H1 (cell line): ENCODE data around the gene HIC1. TPM values are rescaled to one million over a fixed set of nuclear protein-coding genes. Genes with fewer than 3 reads are reported as not detected.

ENCODE experiments used
- CTCF ChIA-PET: fragments of 300-600 bp; sonication (Branson Sonifier 250); formaldehyde crosslinking; loops from one replicate; lab custom pipeline; 2021; ENCODE audit not compliant: partially characterized antibody; lab: Charles Lee
- POLR2A ChIA-PET: fragments of 300-600 bp; sonication (Branson Sonifier 250); formaldehyde crosslinking; loops from one replicate; lab custom pipeline; 2021; ENCODE audit warnings: inconsistent platforms; ENCODE audit not compliant: partially characterized antibody; lab: Charles Lee
- DNase-seq, 2 experiments: peaks; one replicate each; pipeline versions ENCODE4 v3.0.0 to v3.0.0-alpha.2; 2010 to 2022; ENCODE audit warnings: low spot score in 2 of 2, low read depth in 1 of 2, mixed read lengths in 1 of 2
- FAIRE-seq: peaks from 2 replicates; lab custom pipeline; 2011; peaks lifted over from hg19 to GRCh38; lab: Jason Lieb, UNC
- H2AFZ ChIP-seq: 2 replicates; pipeline ENCODE4 v1.8.1; 2012; ENCODE audit warnings: low read length, inconsistent platforms
- H2AK5ac ChIP-seq: 2 replicates; pipeline ENCODE4 v1.6.1; 2013; ENCODE audit warnings: low read depth, low read length
- H2BK120ac ChIP-seq: replicated peaks from 2 replicates; pipeline ENCODE3; 2013; ENCODE audit warnings: low read depth, low read length, inconsistent platforms
- H2BK12ac ChIP-seq: 2 replicates; pipeline ENCODE4 v1.6.1; 2013; ENCODE audit warnings: low read depth, low read length
- H2BK15ac ChIP-seq: 2 replicates; pipeline ENCODE4 v1.6.1; 2013; ENCODE audit warnings: low read length
- H2BK20ac ChIP-seq: 2 replicates; pipeline ENCODE4 v1.6.1; 2013; ENCODE audit warnings: low read length
- H2BK5ac ChIP-seq: 2 replicates; pipeline ENCODE4 v1.6.1; 2013; ENCODE audit warnings: low read depth, low read length
- H3K14ac ChIP-seq: 2 replicates; pipeline ENCODE4 v1.6.1; 2013; ENCODE audit warnings: inconsistent platforms; ENCODE audit not compliant: insufficient read length
- H3K18ac ChIP-seq: 2 replicates; pipeline ENCODE4 v1.6.1; 2013; ENCODE audit warnings: low read length; ENCODE audit errors: extremely low read depth
- H3K23ac ChIP-seq: 2 replicates; pipeline ENCODE4 v1.6.1; 2013; ENCODE audit warnings: inconsistent platforms; ENCODE audit not compliant: insufficient read length
- H3K23me2 ChIP-seq: 2 replicates; pipeline ENCODE4 v1.6.1; 2013; ENCODE audit warnings: low read depth, low read length
- H3K27ac ChIP-seq: 2 replicates; pipeline ENCODE4 v1.6.1; 2011; ENCODE audit warnings: low read depth, low read length, inconsistent platforms
- H3K27me3 ChIP-seq, 4 experiments: replicated peaks in 1 of 4; 1 replicate in 1 of 4; 2 replicates in 3 of 4; pipeline versions ENCODE4 v1.6.1 to v1.8.1; 2011 to 2013; ENCODE audit warnings: low read length in 3 of 4, mild to moderate bottlenecking in 3 of 4, inconsistent platforms in 2 of 4, mixed read lengths in 2 of 4, moderate library complexity in 1 of 4; ENCODE audit not compliant: control insufficient read depth in 3 of 4, insufficient read depth in 3 of 4; ENCODE audit errors: extremely low read depth in 1 of 4
- H3K36me3 ChIP-seq, 4 experiments: 2 replicates each; pipeline versions ENCODE4 v1.6.1 to v1.8.1; 2011 to 2013; ENCODE audit warnings: mild to moderate bottlenecking in 4 of 4, low read length in 3 of 4, moderate library complexity in 2 of 4, control low read depth in 1 of 4, inconsistent platforms in 1 of 4; ENCODE audit not compliant: insufficient read depth in 4 of 4, control insufficient read depth in 2 of 4
- H3K4ac ChIP-seq: replicated peaks from 2 replicates; pipeline ENCODE3; 2013; ENCODE audit warnings: low read length, low read depth, mixed read lengths, inconsistent platforms; ENCODE audit not compliant: insufficient read length
- H3K4me1 ChIP-seq, 4 experiments: replicated peaks in 1 of 4; 1 replicate in 1 of 4; 2 replicates in 3 of 4; pipeline versions ENCODE4 v1.6.1 to v1.8.1; 2011 to 2013; ENCODE audit warnings: low read length in 3 of 4, inconsistent platforms in 2 of 4, mixed read lengths in 1 of 4; ENCODE audit not compliant: insufficient read depth in 4 of 4, control insufficient read depth in 3 of 4
- H3K4me2 ChIP-seq, 2 experiments: 2 replicates each; pipeline versions ENCODE4 v1.6.1 to v1.8.1; 2011 to 2013; ENCODE audit warnings: low read depth in 2 of 2, low read length in 2 of 2, control low read depth in 1 of 2, inconsistent platforms in 1 of 2, mild to moderate bottlenecking in 1 of 2; ENCODE audit not compliant: insufficient read depth in 1 of 2
- H3K4me3 ChIP-seq, 4 experiments: fragments of 200-600, 300-600 bp in 1 of 4; sonication (generic), shearing (Covaris generic), sonication (Bioruptor Twin) in 1 of 4; 2 replicates each; pipeline versions ENCODE4 v1.5.1 to v1.8.1; 2011 to 2016; ENCODE audit warnings: low read length in 4 of 4, low read depth in 3 of 4, control low read depth in 2 of 4, inconsistent platforms in 2 of 4, mild to moderate bottlenecking in 2 of 4, mixed read lengths in 1 of 4, moderate library complexity in 1 of 4; ENCODE audit not compliant: insufficient read depth in 2 of 4; ENCODE audit errors: extremely low read depth in 1 of 4
- H3K56ac ChIP-seq: replicated peaks from 2 replicates; pipeline ENCODE3; 2013; ENCODE audit warnings: low read depth, mild to moderate bottlenecking, mixed read lengths, low read length, inconsistent platforms; ENCODE audit not compliant: insufficient read length
- H3K79me1 ChIP-seq: 2 replicates; pipeline ENCODE4 v1.6.1; 2013; ENCODE audit warnings: low read depth, low read length, control low read depth
- H3K79me2 ChIP-seq, 2 experiments: 2 replicates each; pipeline versions ENCODE4 v1.6.1 to v1.8.1; 2012 to 2013; ENCODE audit warnings: low read length in 2 of 2, mild to moderate bottlenecking in 2 of 2, inconsistent platforms in 1 of 2; ENCODE audit not compliant: insufficient read depth in 2 of 2, control insufficient read depth in 1 of 2
- H3K9ac ChIP-seq, 4 experiments: replicated peaks in 1 of 4; 1 replicate in 1 of 4; 2 replicates in 3 of 4; pipeline versions ENCODE4 v1.6.1 to v1.8.1; 2011 to 2013; ENCODE audit warnings: low read depth in 3 of 4, low read length in 3 of 4, control low read depth in 2 of 4, mild to moderate bottlenecking in 2 of 4, moderate library complexity in 2 of 4, inconsistent platforms in 1 of 4; ENCODE audit errors: extremely low read depth in 1 of 4
- H3K9me3 ChIP-seq, 2 experiments: 2 replicates each; pipeline versions ENCODE4 v1.6.1 to v1.8.1; 2012 to 2013; ENCODE audit warnings: mild to moderate bottlenecking in 2 of 2, moderate library complexity in 2 of 2, control low read depth in 1 of 2, inconsistent platforms in 1 of 2, low read depth in 1 of 2, low read length in 1 of 2, mixed read lengths in 1 of 2; ENCODE audit not compliant: insufficient read depth in 2 of 2
- H4K20me1 ChIP-seq, 2 experiments: replicated peaks in 1 of 2; 2 replicates each; pipeline versions ENCODE3 to v1.8.1; 2011 to 2013; ENCODE audit warnings: inconsistent platforms in 2 of 2, low read length in 2 of 2, mild to moderate bottlenecking in 1 of 2; ENCODE audit not compliant: insufficient read depth in 2 of 2, control insufficient read depth in 1 of 2
- H4K5ac ChIP-seq: 2 replicates; pipeline ENCODE4 v1.6.1; 2013; ENCODE audit warnings: low read length, low read depth, mixed read lengths, inconsistent platforms; ENCODE audit not compliant: insufficient read length
- H4K8ac ChIP-seq: 2 replicates; pipeline ENCODE4 v1.8.0; 2013; ENCODE audit warnings: mild to moderate bottlenecking, moderate library complexity, low read length, inconsistent platforms; ENCODE audit not compliant: insufficient read depth; ENCODE audit errors: extremely low read depth
- H4K91ac ChIP-seq: replicated peaks from 2 replicates; pipeline ENCODE3; 2013; ENCODE audit warnings: low read length, mixed read lengths, inconsistent platforms; ENCODE audit not compliant: insufficient read length
- ATF3 ChIP-seq: IDR thresholded peaks from 2 replicates; pipeline ENCODE4 v1.6.1; 2011; ENCODE audit warnings: low read depth, mild to moderate bottlenecking, low read length; ENCODE audit not compliant: insufficient read depth
- CHD1 ChIP-seq: IDR thresholded peaks from 2 replicates; pipeline ENCODE4 v1.6.1; 2012; ENCODE audit warnings: low read depth, low read length, improper control_type of control experiment
- CTCF ChIP-seq, 3 experiments: IDR thresholded peaks; 1 replicate in 2 of 3; 2 replicates in 1 of 3; pipeline versions ENCODE4 v1.5.1 to v1.6.1; 2011; ENCODE audit warnings: low read length in 3 of 3, mild to moderate bottlenecking in 3 of 3, inconsistent platforms in 2 of 3, low read depth in 1 of 3, moderate library complexity in 1 of 3; ENCODE audit not compliant: insufficient read depth in 1 of 3; ENCODE audit errors: control extremely low read depth in 1 of 3
- EP300 ChIP-seq, 2 experiments: IDR thresholded peaks; 1 replicate in 1 of 2; 2 replicates in 1 of 2; pipeline ENCODE4 v1.6.1; 2011 to 2012; ENCODE audit warnings: low read depth in 2 of 2, low read length in 2 of 2, mild to moderate bottlenecking in 2 of 2, borderline replicate concordance in 1 of 2, inconsistent platforms in 1 of 2, moderate library complexity in 1 of 2
- MAFK ChIP-seq: IDR thresholded peaks from 2 replicates; pipeline ENCODE4 v1.6.1; 2012; ENCODE audit warnings: low read depth, mild to moderate bottlenecking, improper control_type of control experiment, low read length
- PHF8 ChIP-seq: fragments of 200-600 bp; sonication (generic); conservative IDR thresholded peaks from 2 replicates; pipeline ENCODE4 v1.7.1; 2012; ENCODE audit warnings: low read depth, mild to moderate bottlenecking, inconsistent platforms, low read length, moderate library complexity
- RAD21 ChIP-seq, 2 experiments: IDR thresholded peaks in 1 of 2; conservative IDR thresholded peaks in 1 of 2; 2 replicates each; pipeline ENCODE4 v1.6.1; 2011; ENCODE audit warnings: low read depth in 2 of 2, low read length in 2 of 2, improper control_type of control experiment in 1 of 2, inconsistent platforms in 1 of 2, mild to moderate bottlenecking in 1 of 2, moderate library complexity in 1 of 2
- TAF1 ChIP-seq: IDR thresholded peaks from 2 replicates; pipeline ENCODE4 v1.6.1; 2011; ENCODE audit warnings: mild to moderate bottlenecking, low read depth, low read length
- WGBS, 2 experiments: shearing (Covaris generic) in 1 of 2; methylation state at CpG; one replicate each; pipeline versions ENCODE4 v1.1.6 to v1.1.7; 2013 to 2015; ENCODE audit warnings: low lambda C conversion rate in 2 of 2, mixed read lengths in 2 of 2, inconsistent platforms in 1 of 2, low coverage in 1 of 2, missing lambda C conversion rate in 1 of 2; ENCODE audit not compliant: insufficient replicate concordance in 2 of 2, insufficient coverage in 1 of 2, insufficient read length in 1 of 2; ENCODE audit errors: extremely low coverage in 1 of 2, missing lambda C conversion rate in 1 of 2; 5-methylcytosine and 5-hydroxymethylcytosine counted together
- polyA plus RNA-seq, 7 experiments: library from polyadenylated mRNA; depleted of rRNA in 3 of 7; stranded (reverse) in 5 of 7; unstranded in 2 of 7; fragments of >200 nt in 5 of 7; fragments of 200-250 nt in 2 of 7; gene quantifications; 1 replicate in 5 of 7; 2 replicates in 1 of 7; 4 replicates in 1 of 7; pipeline versions ENCODE4 v1.2.1 to v1.2.3, GENCODE V29; 2011 to 2013; ENCODE audit warnings: missing spikeins in 2 of 7, mixed read lengths in 2 of 7
- total RNA-seq: library from RNA; stranded (reverse); fragmentation: NEBNext Ultra II Directional; extraction: Animal tissue kit (Norgen Biotek cat#: 25700); gene quantifications from 2 replicates; pipeline ENCODE4 v1.2.1, GENCODE V29; 2021

Gene HIC1
- total and polyA plus RNA-seq, 2 of the 8 experiments (the other 6 are each of a cell fraction or from before 2014, with no cell fraction given): 0.06 to 0.09 TPM

- H2AK5ac ChIP-seq: no peak overlapping the region
- no peak overlapping the region for H3K27ac ChIP-seq
- no peak overlapping the region for H3K23ac ChIP-seq
- H3K79me2 ChIP-seq: no peaks in the 10 kb centered on the region
- H3K4ac ChIP-seq: no peak overlapping the region
- WGBS, 2 experiments: 29% methylated on average over 10 of the region's 10 CpGs; no CpG with 5 or more reads in 1 of the 2 experiments
- H2BK15ac ChIP-seq: 0 out of 2 replicates have a peak overlapping the region, but pooled peaks have one; percentile 29
- no peaks in the 10 kb centered on the region for H3K9me3 ChIP-seq
- peaks cover 6% of the 10 kb centered on the region; the same call in 1 of the 2 replicates for H3K23me2 ChIP-seq
- no peak overlapping the region for H3K56ac ChIP-seq
- peaks cover 2 to 4% (median 4%) of the 10 kb centered on the region in 4 experiments; a peak in 5 of 7 replicates for H3K4me1 ChIP-seq
- H3K79me1 ChIP-seq: no peaks in the 10 kb centered on the region
- peaks cover 38 to 41% (median 39%) of the 10 kb centered on the region in 4 experiments for H3K27me3 ChIP-seq
- H3K4me3 ChIP-seq: peak overlapping the region; percentile 74 to 98 (median 92)
- H3K4me2 ChIP-seq: peak overlapping the region; percentile 55 to 76
- no peak for DNase-seq
- no peaks in the 10 kb centered on the region for H3K36me3 ChIP-seq
- H4K8ac ChIP-seq: no peak overlapping the region
- no peak overlapping the region for H3K9ac ChIP-seq
- no peak overlapping the region for H3K14ac ChIP-seq
- ChIA-PET CTCF (interaction anchor here (0.8 to 4.4 kb wide), 8 partner anchors 11 to 201 kb away, joined by 3 to 15 read pairs (median 4); partner anchors contain the start of gene OVCA2), POLR2A (interaction anchor here (1.1 kb wide), 1 partner anchor 9 kb away, joined by 3 read pairs; no protein-coding TSS in a partner anchor)
- H2BK5ac ChIP-seq: no peak overlapping the region
- no peak overlapping the region for H2BK20ac ChIP-seq
- TF ChIP-seq RAD21 (IDR thresholded peaks at IDR 0.05 in 1 of 2, conservative IDR thresholded peaks at IDR 0.05 in 1 of 2; ENCODE audit: low read depth in 2 of 2, low read length in 2 of 2) (peak; percentile 82 to 83), MAFK (no peak), EP300 (IDR thresholded peaks at IDR 0.05; ENCODE audit: borderline replicate concordance in 1 of 2, low read depth in 2 of 2, low read length in 2 of 2) (no peak), TAF1 (0 out of 2 replicates have a peak, but pooled peaks have one; percentile 26), PHF8 (no peak), CHD1 (no peak), CTCF (IDR thresholded peaks at IDR 0.05; ENCODE audit: control extremely low read depth in 1 of 3, insufficient read depth in 1 of 3, low read depth in 1 of 3, low read length in 3 of 3) (peak; percentile 62 to 88 (median 66)), ATF3 (0 out of 2 replicates have a peak, but pooled peaks have one; percentile 8)
- H4K91ac ChIP-seq: no peak overlapping the region
- H2AFZ ChIP-seq: no peak overlapping the region
- no peak for FAIRE-seq
- no peak overlapping the region for H4K5ac ChIP-seq
- H3K18ac ChIP-seq: no peak overlapping the region
- no peak overlapping the region for H2BK120ac ChIP-seq
- no peak overlapping the region for H2BK12ac ChIP-seq
- H4K20me1 ChIP-seq: peaks cover 0 to 6% of the 10 kb centered on the region in 2 experiments
Observed at GRCh38 chr17:2030779-2031163, 24.1 kb upstream of the HIC1 start.
